K562 (cell line): ENCODE results near the gene TMEM108.

Experiments used
- ELF1 ChIP-seq: fragments of 200-800 bp; sonication (Bioruptor generic); IDR thresholded peaks from 2 replicates; pipeline ENCODE4 v1.6.1; 2016; ENCODE audit warnings: missing genetic modification characterization, missing compliant biosample characterization
- EP300 ChIP-seq: IDR thresholded peaks from 2 replicates; pipeline ENCODE4 v1.6.1; 2012; ENCODE audit warnings: low read length, improper control_type of control experiment
- JUND ChIP-seq, 2 experiments: IDR thresholded peaks; 2 replicates in 1 of 2; 3 replicates in 1 of 2; pipeline ENCODE4 v1.6.1; 2011; ENCODE audit warnings: borderline replicate concordance in 2 of 2, low read depth in 2 of 2, low read length in 2 of 2, improper control_type of control experiment in 1 of 2, missing biosample characterization in 1 of 2, missing genetic modification characterization in 1 of 2, missing genetic modification reagents in 1 of 2
- KAT7 ChIP-seq: sonication (generic); formaldehyde crosslinking; IDR thresholded peaks from 2 replicates; pipeline ENCODE4 v1.8.0; 2022; ENCODE audit warnings: missing genetic modification reagents, mild to moderate bottlenecking, borderline replicate concordance
- MAFF ChIP-seq: IDR thresholded peaks from 2 replicates; pipeline ENCODE4 v1.6.1; 2012; ENCODE audit warnings: low read length, improper control_type of control experiment
- POLR2A ChIP-seq: fragments of 450-650 bp; conservative IDR thresholded peaks from 2 replicates; pipeline ENCODE4 v1.6.1; 2016
- SNRNP70 ChIP-seq: fragments of 200-400 bp; formaldehyde crosslinking; optimal IDR thresholded peaks from 2 replicates; pipeline ENCODE3; 2017; ENCODE audit warnings: low read depth, low read length
- TBP ChIP-seq: optimal IDR thresholded peaks from 2 replicates; pipeline ENCODE3; 2011; ENCODE audit warnings: low read depth, low read length, improper control_type of control experiment
- TCF7 ChIP-seq: sonication (generic); IDR thresholded peaks from 2 replicates; pipeline ENCODE4 v1.6.1; 2016; ENCODE audit warnings: antibody characterized with exemption, borderline replicate concordance
- TSC22D4 ChIP-seq: fragments of 450-650 bp; IDR thresholded peaks from 2 replicates; pipeline ENCODE4 v1.6.1; 2016; ENCODE audit warnings: missing genetic modification characterization, missing biosample characterization, control low read depth
- ZFP91 ChIP-seq: sonication (generic); formaldehyde crosslinking; IDR thresholded peaks from 2 replicates; pipeline ENCODE4 v1.8.0; 2022; ENCODE audit warnings: mild to moderate bottlenecking, missing genetic modification reagents

GRCh38 chr3:133181392-133182150 is 143.4 kb downstream of the TMEM108 start:
- no peak for TF ChIP-seq ELF1
- TF ChIP-seq TSC22D4 (tag), result no peak
- no peak for TF ChIP-seq ZFP91 (CRISPR knock-in tag)
- TF ChIP-seq SNRNP70, result no peak
- no peak for TF ChIP-seq TBP
- TF ChIP-seq POLR2A, result no peak
- TF ChIP-seq MAFF, result no peak
- no peak for TF ChIP-seq TCF7
- no peak for TF ChIP-seq EP300
- no peak for TF ChIP-seq KAT7 (CRISPR knock-in tag)
- no peak for TF ChIP-seq JUND (IDR thresholded peaks at IDR 0.05; ENCODE audit: borderline replicate concordance, low read depth, low read length)
- TF ChIP-seq JUND (tag; IDR thresholded peaks at IDR 0.05; ENCODE audit: borderline replicate concordance, low read depth, low read length), result no peak
